Embryonic facial prominence (tissue), 1 donor: ENCODE data around the gene UBALD2.
A peak's percentile ranks its signal among the peaks of the same experiment; 100 is the strongest.
"Not testable (repeated sequence)": the region's sequence is repeated elsewhere in the genome, so short reads cannot be mapped to it uniquely, and the experiment has no call there.

Experiments
- DNase-seq: peaks from one replicate; pipeline ENCODE4 v3.0.0-alpha.2; 2016; ENCODE audit errors: extremely low spot score

Gene UBALD2

DNA sequence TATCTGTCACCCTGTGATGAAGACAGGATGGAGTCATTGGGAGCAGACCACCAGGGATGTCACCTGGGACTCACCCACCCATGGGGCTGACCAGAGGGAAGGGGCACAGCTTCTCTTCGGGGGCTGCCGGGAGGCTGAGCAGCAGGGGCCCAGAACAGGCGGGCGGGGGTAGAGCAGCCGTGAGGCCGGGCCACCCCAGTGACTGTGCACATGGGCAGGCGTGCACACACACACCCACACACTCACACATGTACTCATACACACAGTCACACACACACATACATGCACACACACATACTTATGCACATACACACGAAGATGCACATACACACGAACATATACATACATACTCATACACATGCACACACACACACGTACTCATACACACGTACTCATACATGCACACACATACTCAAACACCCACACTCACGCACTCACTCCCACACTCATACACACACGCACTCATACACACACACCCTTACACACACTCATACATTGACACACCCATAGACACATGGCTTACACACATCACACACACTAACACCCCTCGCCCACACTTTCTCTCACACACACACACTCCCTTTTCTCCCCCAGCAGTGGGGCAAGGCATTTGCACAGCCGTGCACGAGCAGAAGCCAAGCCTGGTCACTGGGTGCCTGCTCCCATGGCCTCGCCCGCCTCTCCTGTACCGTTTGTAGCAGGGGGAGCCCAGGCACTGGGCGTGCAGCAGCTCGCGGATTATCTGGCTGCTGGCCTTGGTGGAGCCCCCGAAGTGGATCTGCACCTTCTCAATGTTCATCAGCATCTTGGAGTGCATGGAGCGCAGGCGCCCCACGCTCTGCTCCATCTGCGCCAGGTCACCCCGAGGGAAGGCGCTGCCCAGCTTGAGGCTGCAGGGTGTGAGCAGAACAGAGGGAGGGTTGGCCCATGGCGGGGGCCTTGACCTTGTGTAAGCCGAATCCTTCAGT lies 12.4 kb downstream of the UBALD2 start:
- DNase-seq, result no peak

DNA sequence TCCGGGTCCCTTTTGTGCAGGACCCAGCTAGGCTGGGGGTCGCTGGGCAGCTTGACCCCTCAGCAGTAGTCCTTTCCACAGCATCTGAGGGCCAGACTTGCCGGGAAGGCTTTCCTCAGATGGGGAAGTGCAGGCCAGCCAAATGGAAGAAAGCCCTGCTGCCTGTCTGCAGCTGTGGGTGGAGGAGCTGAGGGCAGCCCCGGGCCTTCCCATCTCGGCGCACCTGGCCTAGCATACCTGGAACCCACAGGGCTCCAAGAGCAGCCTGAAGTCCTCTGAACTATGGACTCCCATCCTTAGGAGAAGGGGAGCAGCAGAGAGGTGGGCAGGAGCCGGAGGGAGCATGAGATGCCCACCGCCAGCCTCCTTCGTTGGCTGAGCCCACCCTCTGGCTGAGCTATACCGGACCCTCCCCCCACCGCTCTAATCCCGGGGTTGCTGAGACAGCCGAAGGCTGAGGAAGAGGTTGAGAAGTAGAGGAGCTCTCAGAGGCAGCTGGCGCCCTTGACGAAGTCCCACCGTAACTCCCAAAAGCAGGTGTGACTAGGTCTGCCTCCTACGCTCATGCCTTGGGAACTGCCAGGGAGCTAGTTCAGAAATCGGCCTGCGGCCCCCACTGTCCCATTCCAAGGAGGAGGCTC lies 13.2 kb downstream of the UBALD2 start:
- no peak for DNase-seq

DNA sequence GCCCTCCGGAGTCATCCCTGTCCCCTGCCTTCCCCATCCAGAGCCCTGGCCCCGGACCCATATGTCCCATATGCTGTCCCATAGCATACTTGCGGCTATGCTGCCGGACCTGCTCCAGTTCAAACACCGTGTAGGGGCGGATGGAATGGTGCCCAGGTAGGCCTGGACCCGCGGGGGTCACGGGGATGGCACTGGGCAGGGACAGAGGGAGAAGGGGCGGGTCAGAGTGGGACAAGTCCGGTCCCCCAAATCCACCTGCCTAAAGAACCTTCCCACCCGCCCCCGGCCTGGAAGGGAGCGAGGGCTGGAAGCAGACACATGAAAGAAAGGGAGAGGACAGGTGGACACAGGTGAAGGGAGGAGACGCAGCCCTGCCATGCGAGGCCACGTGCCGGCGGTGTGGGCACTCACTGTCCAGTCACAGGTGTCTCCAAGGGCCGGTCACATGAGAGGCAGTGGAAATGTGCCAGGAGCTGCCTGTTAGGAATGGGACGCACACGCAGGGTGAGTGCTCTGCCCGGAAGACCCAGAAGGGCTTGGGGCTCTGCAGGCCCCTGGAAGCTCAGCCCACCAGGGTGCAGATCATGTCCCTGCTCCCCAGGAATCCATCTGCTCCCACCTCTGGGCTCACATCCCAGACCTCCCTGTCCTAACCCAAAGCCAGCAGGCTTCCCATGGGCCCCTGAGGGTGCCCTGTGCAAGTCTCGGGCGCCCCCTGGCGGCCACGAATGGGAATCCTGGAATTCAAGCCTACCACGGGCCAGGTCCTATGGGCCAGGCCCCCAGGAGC lies 14.0 kb downstream of the UBALD2 start:
- DNase-seq, result peak; percentile 56

DNA sequence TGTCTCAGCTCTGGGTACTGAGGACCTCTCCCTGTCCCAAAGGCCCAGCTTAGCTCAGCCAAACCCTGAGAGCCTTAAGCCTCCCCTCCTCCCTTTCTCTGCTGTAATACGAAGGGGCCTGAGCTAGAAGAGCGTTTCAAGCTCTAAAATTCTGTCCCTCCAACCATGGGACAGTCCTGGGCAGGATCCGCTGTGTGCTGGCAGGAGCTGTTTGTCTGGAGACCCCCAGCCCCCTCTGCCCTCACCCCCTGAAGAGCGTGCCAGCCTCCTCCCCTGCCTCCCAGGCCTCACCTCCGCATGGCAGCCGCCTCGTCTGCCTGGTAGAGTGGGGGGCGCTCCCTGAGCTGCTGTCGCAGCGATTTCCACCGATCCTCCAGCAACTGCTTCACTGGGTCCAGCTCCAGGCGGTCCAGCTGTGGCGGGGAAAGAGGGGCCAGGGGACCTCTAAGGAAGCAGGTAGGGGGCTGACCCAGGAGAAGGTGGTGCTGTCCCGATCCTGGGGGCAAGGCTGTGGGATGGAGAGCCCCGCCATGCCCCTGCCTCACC lies 14.7 kb downstream of the UBALD2 start:
- no peak for DNase-seq

DNA sequence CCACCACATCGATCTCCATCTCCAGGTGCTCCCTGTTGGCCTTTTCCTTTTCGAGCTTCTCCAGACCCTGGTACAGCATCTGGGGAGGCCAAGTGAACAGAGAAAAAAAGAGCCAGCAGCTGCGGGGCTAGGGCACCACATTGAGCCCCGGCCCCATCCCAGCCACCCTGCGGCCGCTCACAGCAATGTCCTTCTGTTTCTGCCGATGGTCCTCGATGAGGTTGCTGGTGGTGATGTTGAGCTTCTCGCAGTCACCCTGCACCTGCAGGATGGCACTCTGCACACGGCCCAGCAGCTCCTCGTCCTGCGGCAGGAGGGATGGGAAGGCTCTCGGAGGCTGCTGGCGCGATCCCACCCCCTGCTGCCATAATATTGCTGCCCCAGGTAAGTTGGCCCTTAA lies 15.5 kb downstream of the UBALD2 start:
- no peak for DNase-seq

DNA sequence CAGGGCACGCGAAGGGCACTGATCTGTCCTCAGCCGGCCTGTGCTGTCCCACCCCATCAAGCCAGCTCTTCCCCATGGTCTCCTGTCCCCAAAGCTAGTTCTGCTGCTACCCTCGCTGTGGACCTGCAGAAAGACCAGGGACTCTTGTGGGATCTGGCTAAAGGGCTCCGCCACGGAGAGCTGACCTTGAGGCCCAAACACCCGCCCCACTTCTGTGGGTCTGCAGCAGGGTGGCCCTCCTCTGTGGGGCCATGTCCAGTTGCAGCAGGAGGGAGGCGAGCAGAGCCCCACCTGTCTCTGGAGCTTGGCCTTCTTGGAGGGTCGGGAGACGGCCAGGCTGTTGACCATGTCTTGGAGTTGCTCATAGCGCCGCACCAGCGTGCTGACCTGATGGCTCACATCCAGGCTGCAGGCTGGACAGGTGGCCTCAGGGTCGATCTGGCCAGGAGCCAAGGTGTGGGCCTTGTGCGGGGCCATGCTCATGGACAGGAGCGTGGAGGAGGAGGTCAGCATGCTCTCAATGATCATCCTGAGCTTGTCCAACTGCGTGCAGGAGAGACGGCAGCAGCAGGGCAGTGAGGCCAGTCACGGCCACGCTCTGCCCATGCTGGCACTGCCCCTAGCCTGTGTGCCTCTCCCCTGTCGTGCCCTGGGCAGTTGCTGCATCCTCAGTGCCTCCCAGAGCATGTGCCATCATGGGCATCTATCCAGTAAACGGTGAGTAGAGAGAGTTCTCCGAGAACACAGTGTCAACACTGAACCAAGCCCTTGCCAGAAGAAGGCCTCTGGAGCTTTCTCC lies 16.6 kb downstream of the UBALD2 start:
- no peak for DNase-seq

DNA sequence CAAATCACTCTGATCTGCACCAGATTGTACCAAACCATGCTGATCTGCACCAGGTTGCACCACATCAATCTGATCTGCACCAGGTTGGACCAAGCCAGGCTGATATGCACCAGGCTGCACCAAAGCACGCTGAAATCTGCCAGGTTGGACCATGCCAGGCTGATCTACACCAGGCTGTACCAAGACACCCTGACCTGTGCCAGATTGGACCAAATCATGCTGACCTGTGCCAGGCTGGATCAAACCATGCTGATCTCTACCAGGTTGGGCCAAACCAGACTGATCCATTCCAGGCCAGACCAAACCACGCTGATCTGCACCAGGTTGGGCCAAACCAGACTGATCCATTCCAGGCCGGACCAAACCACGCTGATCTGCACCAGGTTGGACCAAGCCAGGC lies 27.4 kb downstream of the UBALD2 start:
- DNase-seq, result no peak

DNA sequence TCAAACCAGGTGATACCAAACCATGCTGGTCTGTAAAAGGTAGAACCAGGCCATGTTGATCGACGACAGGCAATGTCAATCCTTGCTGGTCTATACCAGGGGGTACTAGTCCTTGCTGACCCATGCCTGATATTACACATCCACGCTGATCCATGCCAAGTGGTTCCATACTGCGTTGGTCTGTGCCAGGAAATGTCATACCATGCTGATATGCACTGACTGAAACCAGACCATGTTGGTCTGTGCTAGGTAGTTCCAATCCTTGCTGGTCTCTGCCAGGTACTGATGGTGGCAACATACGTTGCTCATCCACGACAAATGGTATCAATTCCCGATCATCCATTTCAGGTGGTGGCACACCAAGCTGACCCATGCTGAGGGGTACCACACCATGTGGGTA lies 28.0 kb downstream of the UBALD2 start:
- DNase-seq, result no peak

DNA sequence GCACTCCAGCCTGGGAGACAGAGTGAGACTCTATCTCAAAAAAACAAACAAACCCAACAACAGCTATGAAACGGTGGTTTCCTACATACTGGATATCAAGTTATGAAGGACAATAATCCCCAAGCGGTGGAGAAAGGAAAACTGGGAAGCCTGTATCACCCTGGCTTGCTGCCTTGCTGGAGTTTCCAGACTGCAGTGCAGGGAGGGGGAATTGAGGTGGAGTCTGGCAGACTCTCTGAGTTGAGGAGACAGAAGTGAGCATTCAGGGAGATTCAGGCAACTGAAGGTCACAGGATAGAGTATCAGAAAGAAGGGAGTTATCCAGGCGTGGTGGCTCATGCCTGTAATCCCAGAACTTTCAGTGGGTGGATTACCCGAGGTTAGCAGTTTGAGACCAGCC lies 31.0 kb downstream of the UBALD2 start:
- no peak for DNase-seq

DNA sequence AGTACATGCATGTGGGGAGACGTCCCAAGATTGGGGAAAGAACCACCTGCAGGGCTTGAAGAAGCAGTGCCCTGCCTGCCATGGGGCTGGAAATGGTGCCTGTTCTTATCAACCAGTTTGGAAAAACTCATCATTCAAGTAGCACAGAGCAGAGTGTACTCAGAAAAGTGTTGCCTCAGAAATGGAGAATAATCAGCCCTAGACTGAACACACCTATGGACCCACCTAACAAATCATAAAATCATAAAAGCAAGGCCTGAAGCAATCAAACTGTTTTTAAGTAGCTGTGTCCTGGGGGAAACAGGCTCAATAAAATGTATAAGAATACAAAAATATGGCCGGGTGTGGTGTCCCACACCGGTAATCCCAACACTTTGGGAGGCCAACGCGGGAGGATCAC lies 31.7 kb downstream of the UBALD2 start:
- no peak for DNase-seq

DNA sequence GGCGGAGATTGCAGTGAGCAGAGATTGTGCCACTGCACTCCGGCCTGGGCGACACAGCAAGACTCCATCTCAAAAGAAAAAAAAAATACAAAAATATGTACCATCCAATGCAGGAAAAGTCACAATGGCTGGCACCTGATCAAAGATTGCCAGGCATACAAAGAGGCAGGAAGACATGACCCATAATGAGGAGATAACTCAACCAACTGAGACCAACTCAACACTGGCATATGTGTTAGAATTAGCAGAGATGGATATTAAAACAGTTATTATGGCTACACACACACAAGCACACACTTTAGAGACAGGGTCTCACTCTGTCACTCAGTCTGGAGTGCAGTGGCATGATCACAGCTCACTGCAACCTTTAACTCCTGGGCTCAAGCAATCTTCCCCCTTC lies 32.3 kb downstream of the UBALD2 start:
- DNase-seq, result no peak

DNA sequence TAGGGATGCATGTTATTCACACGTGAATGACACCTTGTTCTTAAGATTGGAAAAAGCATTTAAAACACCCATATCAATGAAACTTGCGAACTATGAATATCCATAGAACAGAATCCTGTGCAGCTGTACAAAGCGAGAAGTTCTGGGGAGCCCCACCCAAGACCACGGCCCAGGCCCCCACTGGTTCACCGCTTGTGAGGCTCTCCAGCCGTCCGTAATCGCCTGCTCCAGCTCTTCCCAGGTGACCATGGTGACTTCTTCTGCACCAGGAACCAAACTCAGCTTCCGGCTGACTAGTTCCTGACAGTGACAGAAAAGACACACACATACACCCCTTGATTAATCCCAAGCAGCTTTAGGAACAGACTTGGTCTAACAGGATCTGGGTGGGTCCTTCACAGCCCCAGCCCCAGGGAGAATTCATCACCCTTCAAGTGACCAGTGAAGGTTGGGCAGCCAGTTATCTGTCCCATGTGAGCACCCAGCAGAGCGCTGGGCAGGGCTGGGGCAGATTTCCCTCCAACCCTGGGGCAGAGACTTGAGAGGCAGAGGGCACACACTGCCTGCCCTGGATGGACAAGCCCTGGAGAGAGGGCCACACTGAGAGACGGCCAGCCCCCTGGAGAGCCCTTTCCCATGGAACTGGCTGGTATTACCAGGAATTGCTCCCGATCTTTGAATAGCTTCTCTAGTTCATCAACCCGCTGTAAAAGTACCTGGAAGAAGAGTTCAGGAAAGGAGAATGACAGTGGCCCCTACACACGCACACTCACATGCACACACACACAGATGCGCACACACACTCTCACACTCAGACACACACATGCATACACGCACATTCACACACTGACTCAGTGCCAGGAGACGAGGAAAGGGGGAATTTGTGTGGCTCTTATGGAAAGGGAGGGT lies 39.3 kb downstream of the UBALD2 start:
- DNase-seq, result no peak

DNA sequence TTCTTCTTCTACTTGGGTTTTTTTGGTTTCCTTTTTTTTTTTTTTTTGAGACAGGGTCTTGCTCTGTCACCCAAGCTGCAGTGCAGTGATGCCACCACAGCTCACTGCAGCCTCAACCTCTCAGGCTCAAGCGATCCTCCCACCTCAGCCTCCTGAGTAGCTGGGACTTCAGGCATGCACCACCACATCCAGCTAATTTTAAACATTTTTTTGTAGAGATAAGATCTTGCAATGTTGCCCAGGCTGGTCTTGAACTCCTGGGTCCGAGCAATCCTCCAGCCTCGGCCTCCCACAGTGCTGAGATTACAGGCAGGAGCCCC lies 39.9 kb downstream of the UBALD2 start:
- DNase-seq, result not testable (repeated sequence)

DNA sequence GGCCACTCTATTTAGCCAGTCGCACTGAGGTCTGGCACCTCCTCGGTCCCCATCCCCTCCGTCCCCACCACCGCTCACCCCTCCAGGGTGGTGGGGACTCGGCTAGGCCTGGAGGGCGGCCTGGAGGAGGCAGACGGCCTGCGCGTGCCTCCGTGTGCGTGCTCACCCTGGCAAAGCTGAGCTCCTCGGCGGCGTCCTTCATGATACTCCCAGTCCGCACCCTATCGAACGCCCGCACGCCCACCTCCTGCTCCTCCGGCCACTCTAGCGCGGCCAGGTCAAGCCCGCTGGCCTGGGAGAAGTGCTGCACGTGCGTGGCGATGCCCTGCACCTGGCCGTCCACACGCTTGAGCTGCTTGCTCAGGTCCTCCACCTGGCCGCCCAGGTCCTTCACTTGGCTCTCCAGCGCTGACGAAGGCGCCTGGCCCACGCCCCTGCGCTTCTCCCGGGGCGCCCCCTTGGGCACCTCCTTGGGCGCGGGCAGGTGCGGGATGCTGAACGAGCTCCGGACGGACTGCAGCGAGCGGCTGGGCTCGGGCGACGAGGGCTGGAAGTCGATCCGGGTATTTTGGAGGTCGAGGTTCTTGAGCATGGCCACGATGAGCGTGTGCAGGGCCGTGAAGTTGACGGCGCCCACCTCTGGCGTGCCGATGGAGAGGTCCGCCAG lies 42.3 kb downstream of the UBALD2 start:
- DNase-seq, result no peak

DNA sequence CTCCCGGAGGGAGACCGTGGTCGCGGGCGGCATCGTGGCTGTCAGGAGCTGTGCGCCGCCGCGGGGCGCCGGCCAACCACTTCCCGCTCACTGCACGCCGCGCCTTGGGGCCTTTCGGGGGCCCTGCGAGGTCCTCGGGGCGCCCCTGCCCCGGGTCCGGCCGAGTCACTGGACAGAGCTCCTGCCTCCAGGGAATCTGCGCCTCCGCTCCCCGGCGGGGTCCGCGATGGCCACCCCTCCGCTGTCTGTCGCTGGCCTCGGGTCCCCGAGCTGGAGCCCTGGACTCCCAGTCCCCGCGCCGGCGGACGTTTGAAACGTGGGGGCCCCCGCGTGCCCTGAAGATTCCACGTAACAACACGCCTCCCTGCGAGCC lies 42.8 kb downstream of the UBALD2 start, which contains the start of gene QRICH2:
Gene QRICH2 (minus strand): TSS at position 311 of the 373 bp plus-strand sequence. CDS start 278 bp downstream, at position 33.
- no peak for DNase-seq

DNA sequence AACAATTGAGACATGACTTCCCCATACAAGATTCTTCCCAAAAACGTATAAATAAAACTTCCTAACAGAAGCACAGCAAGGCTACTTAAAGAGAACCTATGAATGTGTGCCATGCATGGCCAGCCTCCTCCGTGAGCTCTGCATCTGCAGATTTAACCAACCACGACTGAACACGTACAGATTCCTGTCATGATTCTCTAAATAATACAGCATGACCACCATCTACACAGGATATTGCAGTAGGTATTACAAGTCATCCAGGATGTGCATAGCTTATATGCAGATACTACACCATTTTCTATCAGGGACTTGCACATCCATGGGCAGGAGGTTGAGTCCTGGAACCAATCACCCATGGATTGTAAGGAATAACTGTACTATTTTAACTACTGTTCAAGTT lies 44.3 kb downstream of the UBALD2 start:
- DNase-seq, result no peak

DNA sequence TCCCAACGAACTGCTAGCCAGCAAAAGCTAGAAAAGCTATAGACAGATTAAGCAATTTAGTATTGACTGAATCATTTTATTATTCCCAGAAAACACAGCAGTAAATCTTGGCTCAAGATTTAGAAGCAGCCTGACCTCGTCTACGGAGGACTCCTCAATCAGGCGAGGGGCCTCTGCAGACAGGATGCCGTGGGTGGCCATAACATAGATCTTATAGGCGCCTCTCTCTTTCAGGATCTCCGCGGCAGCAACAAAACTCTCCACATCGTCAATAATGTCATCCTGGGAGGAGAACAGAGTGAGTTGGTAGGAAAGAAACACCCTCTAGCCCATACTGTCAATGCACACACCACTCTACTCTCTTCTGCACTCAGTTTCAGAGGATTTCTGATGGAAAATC lies 47.6 kb downstream of the UBALD2 start:
- DNase-seq, result no peak

DNA sequence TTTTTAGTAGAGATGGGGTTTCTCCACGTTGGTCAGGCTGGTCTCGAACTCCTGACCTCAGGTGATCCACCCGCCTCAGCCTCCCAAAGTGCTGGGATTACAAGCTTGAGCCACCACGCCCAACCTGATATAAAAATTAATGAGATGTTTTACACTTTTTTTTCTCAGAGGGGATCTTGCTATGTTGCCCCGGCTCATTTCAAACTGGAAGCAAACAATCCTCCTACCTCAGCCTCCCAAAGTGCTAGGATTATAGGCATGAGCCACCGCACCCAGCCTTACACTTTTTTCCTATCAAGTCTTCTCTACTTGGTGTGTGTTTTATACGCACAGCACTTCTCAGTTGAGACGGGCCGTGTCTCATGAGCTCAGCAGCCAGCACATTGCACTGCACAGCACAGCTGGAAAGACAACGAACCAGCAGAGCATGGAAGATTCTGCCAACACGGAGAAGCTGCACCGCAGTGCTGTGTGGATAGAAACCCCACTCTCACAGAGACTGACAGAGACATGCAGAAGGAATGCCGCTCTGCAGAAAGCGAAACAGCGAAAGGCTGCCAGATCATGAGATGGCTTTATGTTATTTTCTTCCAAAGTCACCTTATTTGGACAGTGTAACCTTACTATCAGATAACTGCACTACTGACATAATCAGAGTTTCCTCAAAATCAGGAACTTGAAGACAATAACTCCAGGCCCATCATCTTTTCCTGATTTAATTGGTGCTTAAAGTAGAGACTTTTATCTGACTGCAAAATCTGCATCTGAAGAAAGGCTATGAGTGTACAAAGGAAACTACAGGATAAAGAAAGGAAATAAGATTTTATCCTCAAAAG lies 49.5 kb downstream of the UBALD2 start:
- DNase-seq, result no peak

DNA sequence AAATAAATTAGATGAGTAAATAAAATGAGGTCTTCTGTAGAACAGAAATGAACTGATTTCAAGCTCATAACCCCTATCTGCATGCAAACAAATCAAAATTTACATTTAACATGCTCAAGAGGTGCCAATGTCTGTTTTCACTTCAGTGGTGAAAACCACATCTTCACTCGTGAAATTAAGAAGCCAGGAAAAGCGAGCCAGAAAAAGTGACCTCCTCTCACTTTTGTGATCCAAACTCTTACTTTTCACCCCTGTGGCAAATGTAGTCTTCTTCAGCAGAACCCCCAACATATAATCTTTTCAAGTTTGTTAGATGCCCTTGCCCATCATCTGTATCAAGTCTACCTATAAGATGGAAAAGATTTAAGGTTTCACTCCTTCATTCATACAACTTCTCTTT lies 52.4 kb downstream of the UBALD2 start:
- DNase-seq, result no peak
